H9 (cell line): ENCODE results near the gene SIGLEC9. TPM values are rescaled to one million over a fixed set of nuclear protein-coding genes. Genes with fewer than 3 reads are reported as not detected.

Source experiments
- DNase-seq: peaks from one replicate; pipeline ENCODE4 v3.0.0-alpha.2; 2017
- H2AFZ ChIP-seq: one replicate; pipeline ENCODE4 v1.6.1; 2013; ENCODE audit warnings: mild to moderate bottlenecking, low read length, control low read depth, moderate library complexity
- H2AK5ac ChIP-seq: 2 replicates; pipeline ENCODE4 v1.6.1; 2013; ENCODE audit warnings: low read length, control low read depth, mixed read lengths; ENCODE audit not compliant: insufficient read length
- H2BK120ac ChIP-seq: one replicate; pipeline ENCODE4 v1.6.1; 2013; ENCODE audit warnings: low read depth, mild to moderate bottlenecking, low read length, control low read depth, inconsistent platforms; ENCODE audit not compliant: poor library complexity, severe bottlenecking
- H2BK12ac ChIP-seq: 2 replicates; pipeline ENCODE4 v1.6.1; 2013; ENCODE audit warnings: low read length, control low read depth, mixed read lengths, low read depth; ENCODE audit not compliant: insufficient read length
- H2BK15ac ChIP-seq: 2 replicates; pipeline ENCODE4 v1.6.1; 2013; ENCODE audit warnings: low read depth, low read length, control low read depth
- H2BK20ac ChIP-seq: one replicate; pipeline ENCODE4 v1.6.1; 2013; ENCODE audit warnings: low read depth, mild to moderate bottlenecking, low read length, control low read depth, inconsistent platforms; ENCODE audit not compliant: poor library complexity, severe bottlenecking
- H2BK5ac ChIP-seq: 2 replicates; pipeline ENCODE4 v1.6.1; 2013; ENCODE audit warnings: low read length, control low read depth, mixed read lengths; ENCODE audit not compliant: insufficient read length
- H3K14ac ChIP-seq: 2 replicates; pipeline ENCODE4 v1.6.1; 2013; ENCODE audit warnings: low read length, control low read depth; ENCODE audit not compliant: insufficient read depth
- H3K18ac ChIP-seq: 2 replicates; pipeline ENCODE4 v1.6.1; 2013; ENCODE audit warnings: low read depth, mild to moderate bottlenecking, mixed read lengths, low read length, control low read depth; ENCODE audit not compliant: insufficient read length
- H3K23ac ChIP-seq: 2 replicates; pipeline ENCODE4 v1.6.1; 2013; ENCODE audit warnings: low read length, control low read depth, mixed read lengths, low read depth; ENCODE audit not compliant: insufficient read length
- H3K23me2 ChIP-seq: 2 replicates; pipeline ENCODE4 v1.6.1; 2013; ENCODE audit warnings: low read depth, mild to moderate bottlenecking, mixed read lengths, low read length, control low read depth; ENCODE audit not compliant: insufficient read length, poor library complexity, severe bottlenecking
- H3K27ac ChIP-seq: 2 replicates; pipeline ENCODE4 v1.5.1; 2013; ENCODE audit warnings: low read length, control low read depth, mixed read lengths, low read depth; ENCODE audit not compliant: insufficient read length
- H3K27me3 ChIP-seq: 2 replicates; pipeline ENCODE4 v1.6.1; 2013; ENCODE audit warnings: low read length, control low read depth, inconsistent platforms; ENCODE audit not compliant: insufficient read depth
- H3K4ac ChIP-seq: 2 replicates; pipeline ENCODE4 v1.6.1; 2013; ENCODE audit warnings: low read depth, mild to moderate bottlenecking, control low read depth, inconsistent platforms, low read length, moderate library complexity
- H3K4me1 ChIP-seq: 2 replicates; pipeline ENCODE4 v1.6.1; 2013; ENCODE audit warnings: low read length, control low read depth, inconsistent platforms; ENCODE audit not compliant: insufficient read depth
- H3K4me2 ChIP-seq: 2 replicates; pipeline ENCODE4 v1.6.1; 2013; ENCODE audit warnings: low read length, control low read depth, mixed read lengths; ENCODE audit not compliant: insufficient read length, insufficient read depth
- H3K56ac ChIP-seq: 2 replicates; pipeline ENCODE4 v1.6.1; 2013; ENCODE audit warnings: low read depth, mild to moderate bottlenecking, mixed read lengths, low read length, control low read depth; ENCODE audit not compliant: insufficient read length
- H3K79me1 ChIP-seq: 2 replicates; pipeline ENCODE4 v1.6.1; 2013; ENCODE audit warnings: low read depth, mild to moderate bottlenecking, moderate library complexity, low read length, control low read depth, inconsistent platforms; ENCODE audit not compliant: insufficient read depth, poor library complexity, severe bottlenecking
- H3K79me2 ChIP-seq: 2 replicates; pipeline ENCODE4 v1.6.1; 2013; ENCODE audit warnings: low read length, control low read depth, inconsistent platforms; ENCODE audit not compliant: insufficient read depth
- H3K9ac ChIP-seq: 2 replicates; pipeline ENCODE4 v1.6.1; 2013; ENCODE audit warnings: low read length, control low read depth, mixed read lengths; ENCODE audit not compliant: insufficient read length; ENCODE audit errors: extremely low read depth
- H3K9me3 ChIP-seq: one replicate; pipeline ENCODE4 v1.6.1; 2013; ENCODE audit warnings: low read depth, low read length, inconsistent platforms; ENCODE audit not compliant: control insufficient read depth
- H3T11ph ChIP-seq: one replicate; pipeline ENCODE4 v1.6.1; 2013; ENCODE audit warnings: mild to moderate bottlenecking, low read length, control low read depth, inconsistent platforms
- H4K20me1 ChIP-seq: one replicate; pipeline ENCODE4 v1.6.1; 2013; ENCODE audit not compliant: control insufficient read depth, insufficient read length, insufficient read depth
- H4K5ac ChIP-seq: 2 replicates; pipeline ENCODE4 v1.6.1; 2013; ENCODE audit warnings: low read depth, mild to moderate bottlenecking, mixed read lengths, low read length, control low read depth; ENCODE audit not compliant: insufficient read length
- H4K8ac ChIP-seq: replicated peaks from 2 replicates; pipeline ENCODE4 v1.6.1; 2013; ENCODE audit warnings: low read length, control low read depth, mixed read lengths, low read depth; ENCODE audit not compliant: insufficient read length
- H4K91ac ChIP-seq: 2 replicates; pipeline ENCODE4 v1.6.1; 2013; ENCODE audit warnings: low read depth, mild to moderate bottlenecking, moderate library complexity, mixed read lengths, low read length, control low read depth; ENCODE audit not compliant: insufficient read length
- H3K27ac Mint-ChIP-seq, 3 experiments: 2 replicates in 2 of 3; 3 replicates in 1 of 3; pipeline ENCODE4 v1.8.0; 2020 to 2021; ENCODE audit warnings: mixed read lengths in 3 of 3, mild to moderate bottlenecking in 1 of 3, moderate library complexity in 1 of 3
- H3K27me3 Mint-ChIP-seq: 2 replicates; pipeline ENCODE4 v1.8.0; 2021; ENCODE audit warnings: low read depth, mild to moderate bottlenecking, moderate library complexity, mixed read lengths
- H3K36me3 Mint-ChIP-seq, 3 experiments: 2 replicates in 2 of 3; 3 replicates in 1 of 3; pipeline ENCODE4 v1.8.0; 2020 to 2021; ENCODE audit warnings: low read depth in 3 of 3, mixed read lengths in 3 of 3; ENCODE audit not compliant: insufficient read depth in 1 of 3
- H3K4me1 Mint-ChIP-seq, 2 experiments: 2 replicates each; pipeline ENCODE4 v1.8.0; 2020; ENCODE audit warnings: mixed read lengths in 2 of 2
- H3K4me3 Mint-ChIP-seq, 2 experiments: 2 replicates in 1 of 2; 3 replicates in 1 of 2; pipeline ENCODE4 v1.8.0; 2020 to 2021; ENCODE audit warnings: mild to moderate bottlenecking in 2 of 2, mixed read lengths in 2 of 2, moderate library complexity in 1 of 2
- H3K9me3 Mint-ChIP-seq, 2 experiments: 2 replicates in 1 of 2; 3 replicates in 1 of 2; pipeline ENCODE4 v1.8.0; 2020; ENCODE audit warnings: mild to moderate bottlenecking in 2 of 2, mixed read lengths in 2 of 2, moderate library complexity in 1 of 2
- CTCF ChIP-seq: fragments of 200-600 bp; sonication (generic); conservative IDR thresholded peaks from 3 replicates; pipeline ENCODE4 v1.8.0; 2021; ENCODE audit warnings: antibody characterized with exemption, mild to moderate bottlenecking
- WGBS: extraction: QIAGEN DNeasy Blood & Tissue Kit; methylation state at CpG from one replicate; pipeline ENCODE4 v1.1.7; 2013; ENCODE audit warnings: missing lambda C conversion rate, low lambda C conversion rate, mixed read lengths; ENCODE audit not compliant: insufficient read length; ENCODE audit errors: extremely low coverage; 5-methylcytosine and 5-hydroxymethylcytosine counted together
- total RNA-seq: library from RNA; stranded (reverse); gene quantifications from 2 replicates; pipeline ENCODE4 v1.2.1, GENCODE V29; 2021

The SIGLEC9 gene
- total RNA-seq, 1 experiment from 2014 or later = not detected

GRCh38 chr19:51159656-51160055 is 35.0 kb downstream of the SIGLEC9 start:
- Histone ChIP-seq H3K79me2 (no peaks in the 10 kb centered on the region), H4K91ac (no peak overlapping the region), H3K14ac (no peak overlapping the region), H2BK15ac (no peak overlapping the region), H2BK5ac (no peak overlapping the region), H2BK20ac (no peak overlapping the region), H2BK120ac (no peak overlapping the region), H4K20me1 (no peaks in the 10 kb centered on the region), H3K56ac (no peak overlapping the region), H3K79me1 (no peaks in the 10 kb centered on the region), H2AK5ac (no peak overlapping the region), H3K27me3 (no peaks in the 10 kb centered on the region), H3K9me3 (no peaks in the 10 kb centered on the region), H2AFZ (no peak overlapping the region), H3K4me2 (no peak overlapping the region), H3K23me2 (no peaks in the 10 kb centered on the region), H4K5ac (no peak overlapping the region), H4K8ac (no peak overlapping the region), H3K4ac (no peak overlapping the region), H3T11ph (no peak overlapping the region), H3K27ac (no peak overlapping the region), H3K4me1 (no peaks in the 10 kb centered on the region; the same call in 1 of the 2 replicates), H3K9ac (no peak overlapping the region), H2BK12ac (no peak overlapping the region), H3K23ac (no peak overlapping the region), H3K18ac (no peak overlapping the region)
- Mint-ChIP-seq H3K27me3 (peaks cover 10% of the 10 kb centered on the region), H3K27ac (no peak overlapping the region), H3K36me3 (no peaks in the 10 kb centered on the region), H3K9me3 (no peaks in the 10 kb centered on the region), H3K4me1 (no peaks in the 10 kb centered on the region; a peak in 1 of 4 replicates), H3K4me3 (no peak overlapping the region)
- TF ChIP-seq CTCF = no peak
- no CpG with 5 or more reads among the region's 4 CpGs for WGBS
- no peak for DNase-seq
